A673 (cell line): ENCODE data around the gene DEDD2.

Source experiments
- EZH2 ChIP-seq: fragments of 200-600 bp; sonication (generic); IDR thresholded peaks from 2 replicates; pipeline ENCODE4 v1.6.1; 2017; ENCODE audit warnings: borderline replicate concordance, low read depth, mild to moderate bottlenecking, mixed read lengths, antibody characterized with exemption, low read length; ENCODE audit not compliant: poor library complexity, severe bottlenecking
- TF ChIP-seq, protein P1 (sequence below): fragments of 300-800, 200-600 bp; sonication (generic); conservative IDR thresholded peaks from 2 replicates; pipeline ENCODE4 v1.5.1; 2017; ENCODE audit warnings: low read depth, mild to moderate bottlenecking, antibody characterized with exemption, low read length, moderate library complexity, mixed read lengths

DNA sequence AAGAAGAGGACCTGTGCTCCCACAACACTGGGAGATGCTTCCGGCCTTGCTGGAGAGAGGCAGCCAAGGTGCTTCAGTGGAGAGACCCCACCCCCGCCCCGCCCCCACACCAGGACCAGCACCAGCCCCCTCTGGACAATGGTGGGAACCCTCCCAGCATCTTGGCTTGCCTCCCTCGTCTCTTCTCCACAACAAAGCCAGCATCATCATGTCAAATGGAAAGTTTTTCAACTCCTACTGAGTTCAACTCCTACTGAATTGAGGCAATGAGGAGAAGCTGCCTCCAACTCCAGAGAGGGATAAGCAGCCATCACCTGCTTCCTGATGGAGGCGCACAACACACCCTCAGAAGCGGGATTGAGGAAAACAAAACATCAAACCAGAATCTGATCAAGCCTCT, 12.8 kb downstream of the DEDD2 start:
- TF ChIP-seq, protein P1, sequence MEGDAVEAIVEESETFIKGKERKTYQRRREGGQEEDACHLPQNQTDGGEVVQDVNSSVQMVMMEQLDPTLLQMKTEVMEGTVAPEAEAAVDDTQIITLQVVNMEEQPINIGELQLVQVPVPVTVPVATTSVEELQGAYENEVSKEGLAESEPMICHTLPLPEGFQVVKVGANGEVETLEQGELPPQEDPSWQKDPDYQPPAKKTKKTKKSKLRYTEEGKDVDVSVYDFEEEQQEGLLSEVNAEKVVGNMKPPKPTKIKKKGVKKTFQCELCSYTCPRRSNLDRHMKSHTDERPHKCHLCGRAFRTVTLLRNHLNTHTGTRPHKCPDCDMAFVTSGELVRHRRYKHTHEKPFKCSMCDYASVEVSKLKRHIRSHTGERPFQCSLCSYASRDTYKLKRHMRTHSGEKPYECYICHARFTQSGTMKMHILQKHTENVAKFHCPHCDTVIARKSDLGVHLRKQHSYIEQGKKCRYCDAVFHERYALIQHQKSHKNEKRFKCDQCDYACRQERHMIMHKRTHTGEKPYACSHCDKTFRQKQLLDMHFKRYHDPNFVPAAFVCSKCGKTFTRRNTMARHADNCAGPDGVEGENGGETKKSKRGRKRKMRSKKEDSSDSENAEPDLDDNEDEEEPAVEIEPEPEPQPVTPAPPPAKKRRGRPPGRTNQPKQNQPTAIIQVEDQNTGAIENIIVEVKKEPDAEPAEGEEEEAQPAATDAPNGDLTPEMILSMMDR = no peak
- no peak for TF ChIP-seq EZH2
